Right lobe of liver (tissue), 6 donors: ENCODE results near the gene IGF2BP3. TPM values are rescaled to one million over a fixed set of nuclear protein-coding genes. Genes with fewer than 3 reads are reported as not detected.

Experiments
- ATAC-seq, 4 donors: fragments of 200-7000 bp; cut with Tn5 transposase; one replicate each; pipeline ENCODE4 v1.9.1; 2020; ENCODE audit warnings: mild to moderate bottlenecking in 4 of 4, moderate library complexity in 4 of 4
- DNase-seq, 3 donors: peaks; one replicate each; pipeline ENCODE4 v3.0.0-alpha.2; 2020
- H3K27ac ChIP-seq, 3 donors: fragments of 200-600 bp; one replicate each; pipeline ENCODE4 v1.8.0; 2022
- H3K27me3 ChIP-seq, 2 donors: fragments of 200-600 bp; one replicate each; pipeline ENCODE4 v1.8.0; 2022
- H3K36me3 ChIP-seq, 4 donors: fragments of 200-600 bp; sonication (generic) in 1 of 4; one replicate each; pipeline versions ENCODE4 v1.5.1 to v1.8.0; 2017 to 2022; ENCODE audit warnings: control low read depth in 1 of 4
- H3K4me1 ChIP-seq, 4 donors: fragments of 200-600 bp; sonication (generic) in 1 of 4; one replicate each; pipeline versions ENCODE4 v1.5.1 to v1.8.0; 2017 to 2022; ENCODE audit warnings: control low read depth in 1 of 4
- H3K4me3 ChIP-seq, 3 donors: fragments of 200-600 bp; one replicate each; pipeline ENCODE4 v1.8.0; 2022
- H3K9me3 ChIP-seq, 4 donors: fragments of 200-600 bp; sonication (generic) in 1 of 4; one replicate each; pipeline versions ENCODE4 v1.5.1 to v1.8.0; 2017 to 2022; ENCODE audit warnings: control low read depth in 1 of 4
- POLR2A ChIP-seq: fragments of 450-650 bp; IDR thresholded peaks from one replicate; pipeline ENCODE4 v1.6.1; 2017; ENCODE audit warnings: antibody characterized with exemption, mild to moderate bottlenecking
- WGBS: methylation state at CpG from one replicate; pipeline ENCODE4 v1.1.6; 2018; ENCODE audit warnings: low coverage, low lambda C conversion rate; ENCODE audit not compliant: insufficient coverage; ENCODE audit errors: missing lambda C conversion rate; 5-methylcytosine and 5-hydroxymethylcytosine counted together
- intact Hi-C, 2 donors: fragments of 100-400 bp; cut with DNase I; formaldehyde crosslinking; loops; one replicate each; pipeline versions ENCODE4 v1.11.2 to v1.14.1; 2022
- total RNA-seq, 6 experiments: library from RNA; depleted of rRNA in 2 of 6; stranded (reverse); fragments of >200 nt in 2 of 6; fragmentation: NEBNext Ultra II Directional in 3 of 6; extraction: Animal tissue kit (Norgen Biotek cat#: 25700) in 3 of 6; gene quantifications; one replicate each; pipeline versions ENCODE4 v1.1.0 to v1.2.4, GENCODE V29; 2016 to 2023
- TF ChIP-seq, protein P1 (sequence below), 4 donors: fragments of 200-600 bp in 3 of 4; fragments of 450-650 bp in 1 of 4; IDR thresholded peaks; one replicate each; pipeline versions ENCODE4 v1.5.1 to v1.8.0; 2016 to 2022; ENCODE audit warnings: antibody characterized with exemption in 4 of 4, mild to moderate bottlenecking in 2 of 4
- donor health status: DM: no; HTN: yes; CAD: no.
- donor health status: DM: no; HTN: no; CAD: no.
- donor health status: DM: no; HTN: no; CAD: no.
- donor health status: DM: no; HTN: yes; CAD: no.
- donor health status: DM: no; HTN: yes; CAD: no.

Gene IGF2BP3
- total RNA-seq, 6 experiments from 2014 or later = 0.12 to 0.64 (median 0.19) TPM; not detected in 1

DNA sequence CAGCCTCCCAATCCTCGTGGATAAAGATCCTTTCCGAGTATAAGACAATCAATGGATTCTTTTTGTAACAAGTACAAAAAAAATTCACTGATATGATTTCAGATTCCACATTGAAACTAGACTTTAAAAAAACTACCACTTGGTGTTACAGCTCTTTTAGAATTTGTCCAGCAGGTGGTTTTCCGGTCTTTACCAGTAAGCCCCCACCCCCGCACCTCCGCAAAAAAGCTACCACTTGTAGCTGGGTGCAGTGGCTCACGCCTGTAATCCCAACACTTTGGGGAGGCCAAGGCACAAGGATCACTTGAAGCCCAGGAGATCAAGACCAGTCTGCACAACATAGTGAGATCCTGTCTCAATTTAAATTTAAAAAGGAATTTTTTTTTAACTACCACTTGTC is 19.8 kb downstream of the IGF2BP3 start:
- ATAC-seq (no peak), DNase-seq (no peak)
- no peaks in the 10 kb centered on the region for H3K27me3 ChIP-seq
- no peaks in the 10 kb centered on the region for H3K9me3 ChIP-seq
- no peak overlapping the region for H3K27ac ChIP-seq
- no peak overlapping the region for H3K4me3 ChIP-seq
- WGBS = 55% methylated on average over 6 of the region's 6 CpGs
- no peaks in the 10 kb centered on the region for H3K36me3 ChIP-seq
- intact Hi-C loops = no loop called here
- no peaks in the 10 kb centered on the region for H3K4me1 ChIP-seq
- no peak for TF ChIP-seq POLR2A
- TF ChIP-seq, protein P1, sequence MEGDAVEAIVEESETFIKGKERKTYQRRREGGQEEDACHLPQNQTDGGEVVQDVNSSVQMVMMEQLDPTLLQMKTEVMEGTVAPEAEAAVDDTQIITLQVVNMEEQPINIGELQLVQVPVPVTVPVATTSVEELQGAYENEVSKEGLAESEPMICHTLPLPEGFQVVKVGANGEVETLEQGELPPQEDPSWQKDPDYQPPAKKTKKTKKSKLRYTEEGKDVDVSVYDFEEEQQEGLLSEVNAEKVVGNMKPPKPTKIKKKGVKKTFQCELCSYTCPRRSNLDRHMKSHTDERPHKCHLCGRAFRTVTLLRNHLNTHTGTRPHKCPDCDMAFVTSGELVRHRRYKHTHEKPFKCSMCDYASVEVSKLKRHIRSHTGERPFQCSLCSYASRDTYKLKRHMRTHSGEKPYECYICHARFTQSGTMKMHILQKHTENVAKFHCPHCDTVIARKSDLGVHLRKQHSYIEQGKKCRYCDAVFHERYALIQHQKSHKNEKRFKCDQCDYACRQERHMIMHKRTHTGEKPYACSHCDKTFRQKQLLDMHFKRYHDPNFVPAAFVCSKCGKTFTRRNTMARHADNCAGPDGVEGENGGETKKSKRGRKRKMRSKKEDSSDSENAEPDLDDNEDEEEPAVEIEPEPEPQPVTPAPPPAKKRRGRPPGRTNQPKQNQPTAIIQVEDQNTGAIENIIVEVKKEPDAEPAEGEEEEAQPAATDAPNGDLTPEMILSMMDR (IDR thresholded peaks at IDR 0.05) = no peak

DNA sequence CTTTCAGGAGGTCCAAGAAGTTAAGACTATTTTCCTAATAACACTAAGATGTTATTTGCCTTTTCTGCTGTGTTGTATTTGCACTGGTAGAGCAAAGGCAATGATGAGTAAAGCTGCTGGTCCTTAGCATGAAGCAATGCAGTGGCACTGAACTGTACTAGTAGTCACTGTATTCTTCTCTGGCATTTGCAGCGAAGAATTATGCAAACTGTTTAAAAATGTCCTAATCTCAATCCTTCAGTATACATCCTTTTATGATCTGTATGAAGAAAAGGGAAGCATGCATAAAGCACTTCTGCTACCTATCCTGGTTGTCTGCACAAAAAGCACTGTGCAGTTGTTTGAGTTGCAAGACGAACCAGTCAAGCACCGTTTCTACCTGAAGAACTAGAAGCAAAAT is 20.4 kb downstream of the IGF2BP3 start:
- DNase-seq (no peak), ATAC-seq (no peak)
- intact Hi-C loops = no loop called here
- no peaks in the 10 kb centered on the region for H3K27me3 ChIP-seq
- TF ChIP-seq POLR2A = no peak
- TF ChIP-seq, protein P1 (IDR thresholded peaks at IDR 0.05) = no peak
- H3K9me3 ChIP-seq = no peaks in the 10 kb centered on the region
- 74% methylated on average over 3 of the region's 3 CpGs for WGBS
- H3K36me3 ChIP-seq = no peaks in the 10 kb centered on the region
- no peak overlapping the region for H3K4me3 ChIP-seq
- no peaks in the 10 kb centered on the region for H3K4me1 ChIP-seq
- no peak overlapping the region for H3K27ac ChIP-seq

DNA sequence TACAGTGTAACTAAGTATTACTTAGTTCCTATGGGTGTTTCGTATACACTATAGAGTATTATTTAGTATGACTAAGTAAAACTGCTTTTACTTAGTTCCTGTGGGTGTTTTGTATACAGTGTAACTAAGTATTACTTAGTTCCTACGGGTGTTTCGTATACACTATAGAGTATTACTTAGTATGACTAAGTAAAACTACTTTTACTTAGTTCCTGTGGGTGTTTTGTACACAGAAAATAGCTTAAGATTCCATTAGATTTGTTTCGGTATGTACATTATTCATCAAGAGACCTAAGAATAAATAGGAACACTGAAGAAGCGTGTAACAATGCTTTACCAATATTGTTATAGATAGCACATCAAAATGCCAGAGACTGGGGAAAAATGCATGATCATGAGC is 25.0 kb downstream of the IGF2BP3 start:
- Histone ChIP-seq H3K36me3 (no peaks in the 10 kb centered on the region), H3K4me1 (no peaks in the 10 kb centered on the region), H3K27me3 (no peaks in the 10 kb centered on the region), H3K4me3 (no peak overlapping the region), H3K27ac (no peak overlapping the region), H3K9me3 (no peaks in the 10 kb centered on the region)
- DNase-seq (no peak), ATAC-seq (no peak)
- TF ChIP-seq, protein P1 (IDR thresholded peaks at IDR 0.05) = no peak
- TF ChIP-seq POLR2A = no peak
- 64% methylated on average over 5 of the region's 5 CpGs for WGBS
- intact Hi-C loops = no loop called here

DNA sequence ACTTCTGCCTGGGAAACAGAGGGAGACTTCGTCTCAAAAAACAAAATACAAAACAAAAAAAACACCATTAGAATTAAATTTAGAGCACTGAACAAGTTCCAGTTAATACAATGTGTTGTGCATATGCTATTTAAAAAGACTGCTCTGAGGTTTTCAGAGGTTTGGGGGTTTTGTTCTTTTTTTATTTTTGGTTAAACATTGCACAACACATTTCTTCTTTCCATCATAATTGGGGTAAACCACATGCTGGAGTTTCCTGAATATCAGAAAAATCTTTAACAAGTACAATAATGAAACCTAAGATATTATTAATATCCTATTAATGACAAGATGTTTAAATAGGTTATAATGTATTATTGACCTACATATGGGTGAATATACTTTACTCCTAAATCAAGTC is 26.3 kb downstream of the IGF2BP3 start:
- H3K27ac ChIP-seq = no peak overlapping the region
- H3K4me1 ChIP-seq = no peaks in the 10 kb centered on the region
- no peaks in the 10 kb centered on the region for H3K36me3 ChIP-seq
- 40% methylated on average over 1 of the region's 1 CpG for WGBS
- no peak for ATAC-seq
- intact Hi-C loops = no loop called here
- H3K27me3 ChIP-seq = no peaks in the 10 kb centered on the region
- no peak overlapping the region for H3K4me3 ChIP-seq
- TF ChIP-seq, protein P1 (IDR thresholded peaks at IDR 0.05) = no peak
- no peak for TF ChIP-seq POLR2A
- no peaks in the 10 kb centered on the region for H3K9me3 ChIP-seq
- DNase-seq = no peak

DNA sequence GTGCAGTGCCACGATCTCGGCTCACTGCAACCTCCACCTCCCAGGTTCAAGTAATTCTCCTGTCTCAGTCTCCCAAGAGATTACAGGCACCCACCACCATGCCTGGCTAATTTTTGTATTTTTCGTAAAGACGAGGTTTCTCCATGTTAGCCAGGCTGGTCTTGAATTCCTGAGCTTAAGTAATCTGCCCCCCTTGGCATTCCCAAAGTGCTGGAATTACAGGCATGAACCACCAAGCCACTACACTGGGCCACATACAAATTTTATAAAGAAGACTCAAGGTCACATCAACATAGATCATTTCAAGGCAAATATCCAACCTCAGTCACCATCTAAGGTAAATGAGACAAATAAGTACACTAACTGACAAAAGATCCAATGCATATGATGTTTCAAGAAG is 32.1 kb downstream of the IGF2BP3 start:
- ATAC-seq = no peak
- WGBS = 85% methylated on average over 4 of the region's 4 CpGs
- no peaks in the 10 kb centered on the region for H3K4me1 ChIP-seq

More for the DNA sequence above, 32.1 kb downstream of the IGF2BP3 start:
- intact Hi-C loops = no loop called here
- H3K27ac ChIP-seq = no peak overlapping the region
- no peaks in the 10 kb centered on the region for H3K36me3 ChIP-seq
- H3K27me3 ChIP-seq = no peaks in the 10 kb centered on the region
- no peak for TF ChIP-seq POLR2A
- H3K4me3 ChIP-seq = no peak overlapping the region
- no peaks in the 10 kb centered on the region for H3K9me3 ChIP-seq
- no peak for DNase-seq
